ENCODE results near the gene BTD.
A peak's percentile ranks its signal among the peaks of the same experiment; 100 is the strongest.

Gene BTD

DNA sequence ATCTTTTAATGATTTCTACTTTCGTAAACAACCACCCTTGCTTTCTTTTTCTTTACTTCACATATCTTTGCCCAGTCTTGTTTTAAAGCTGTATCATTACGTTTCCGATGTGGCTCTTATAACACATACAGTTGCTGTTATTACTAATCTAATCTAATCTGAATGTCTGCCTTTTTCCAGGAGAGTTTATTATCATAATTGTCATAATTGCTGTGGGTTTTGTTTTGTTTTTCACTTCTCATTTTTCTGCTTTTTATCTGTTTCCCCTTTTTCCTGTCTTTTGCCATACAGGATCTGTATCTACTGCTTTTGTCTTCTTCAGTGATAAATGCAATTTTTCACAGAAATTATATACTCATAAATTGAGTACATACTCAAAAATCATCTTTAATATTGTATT, 25.1 kb upstream of the BTD start:
- Histone ChIP-seq H3K4me3 (ENCODE audit: insufficient read depth, low read depth, low read length, poor library complexity, severe bottlenecking) (no peak overlapping the region), H3K9me3 (ENCODE audit: control insufficient read depth, low read length) (no peaks in the 10 kb centered on the region), H3K4me1 (ENCODE audit: control insufficient read depth, insufficient read depth, low read length, poor library complexity, severe bottlenecking) (no peaks in the 10 kb centered on the region), H3K27ac (ENCODE audit: insufficient read depth, low read length, poor library complexity, severe bottlenecking) (no peak overlapping the region), H3K36me3 (ENCODE audit: control insufficient read depth, insufficient read depth, low read length) (peaks cover 37% of the 10 kb centered on the region), H3K27me3 (replicated peaks; ENCODE audit: control insufficient read depth, insufficient read depth, low read length, poor library complexity, severe bottlenecking) (no peaks in the 10 kb centered on the region)
- DNase-seq: no peak

DNA sequence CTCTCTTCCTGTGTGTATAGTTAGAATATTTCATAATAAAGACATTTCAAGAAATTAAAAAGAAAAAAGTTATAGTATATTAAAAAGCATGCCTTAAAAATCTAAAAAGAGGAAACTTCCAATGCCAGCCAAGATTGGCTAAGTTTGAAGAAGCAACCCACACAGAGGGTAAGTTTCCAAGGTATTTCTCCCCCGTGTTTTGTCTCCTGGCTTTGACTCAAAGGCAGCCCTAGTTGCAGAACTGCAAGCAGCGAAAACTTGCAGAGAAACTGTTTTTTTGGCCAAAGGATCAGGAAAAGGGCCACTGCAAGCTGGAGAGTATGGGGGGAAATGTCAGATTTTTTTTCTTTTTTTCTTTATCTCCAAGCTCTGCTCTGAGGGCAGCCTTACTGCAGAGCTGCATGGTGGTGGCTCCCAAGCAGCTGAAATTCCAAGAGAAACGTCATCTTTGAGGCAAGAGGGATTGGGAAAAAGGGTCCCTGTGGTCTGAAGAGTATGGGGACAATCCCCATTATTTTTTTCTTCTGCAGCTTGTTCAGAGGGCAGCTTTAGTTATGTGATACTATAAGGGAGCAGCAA, 23.2 kb upstream of the BTD start:
- H3K27ac ChIP-seq (ENCODE audit: insufficient read depth, low read length, poor library complexity, severe bottlenecking): no peak overlapping the region
- H3K4me3 ChIP-seq (ENCODE audit: insufficient read depth, low read depth, low read length, poor library complexity, severe bottlenecking): no peak overlapping the region
- H3K9me3 ChIP-seq (ENCODE audit: control insufficient read depth, low read length): no peaks in the 10 kb centered on the region
- DNase-seq: no peak
- H3K4me1 ChIP-seq (ENCODE audit: control insufficient read depth, insufficient read depth, low read length, poor library complexity, severe bottlenecking): no peaks in the 10 kb centered on the region
- H3K27me3 ChIP-seq (replicated peaks; ENCODE audit: control insufficient read depth, insufficient read depth, low read length, poor library complexity, severe bottlenecking): no peaks in the 10 kb centered on the region
- H3K36me3 ChIP-seq (ENCODE audit: control insufficient read depth, insufficient read depth, low read length): peaks cover 38% of the 10 kb centered on the region

GRCh38 chr3:15579051-15579450, 22.5 kb upstream of the BTD start:
- H3K4me1 ChIP-seq (ENCODE audit: control insufficient read depth, insufficient read depth, low read length, poor library complexity, severe bottlenecking): no peaks in the 10 kb centered on the region
- H3K36me3 ChIP-seq (ENCODE audit: control insufficient read depth, insufficient read depth, low read length): peaks cover 36% of the 10 kb centered on the region
- no peak overlapping the region for H3K4me3 ChIP-seq (ENCODE audit: insufficient read depth, low read depth, low read length, poor library complexity, severe bottlenecking)
- H3K9me3 ChIP-seq (ENCODE audit: control insufficient read depth, low read length): no peaks in the 10 kb centered on the region
- no peaks in the 10 kb centered on the region for H3K27me3 ChIP-seq (replicated peaks; ENCODE audit: control insufficient read depth, insufficient read depth, low read length, poor library complexity, severe bottlenecking)
- no peak for DNase-seq
- H3K27ac ChIP-seq (ENCODE audit: insufficient read depth, low read length, poor library complexity, severe bottlenecking): no peak overlapping the region

GRCh38 chr3:15581471-15582394, 19.8 kb upstream of the BTD start:
- H3K4me3 ChIP-seq (ENCODE audit: insufficient read depth, low read depth, low read length, poor library complexity, severe bottlenecking): no peak overlapping the region
- no peaks in the 10 kb centered on the region for H3K27me3 ChIP-seq (replicated peaks; ENCODE audit: control insufficient read depth, insufficient read depth, low read length, poor library complexity, severe bottlenecking)
- DNase-seq: no peak
- no peak overlapping the region for H3K27ac ChIP-seq (ENCODE audit: insufficient read depth, low read length, poor library complexity, severe bottlenecking)
- H3K4me1 ChIP-seq (ENCODE audit: control insufficient read depth, insufficient read depth, low read length, poor library complexity, severe bottlenecking): no peaks in the 10 kb centered on the region
- peaks cover 50% of the 10 kb centered on the region for H3K36me3 ChIP-seq (ENCODE audit: control insufficient read depth, insufficient read depth, low read length)
- no peaks in the 10 kb centered on the region for H3K9me3 ChIP-seq (ENCODE audit: control insufficient read depth, low read length)

DNA sequence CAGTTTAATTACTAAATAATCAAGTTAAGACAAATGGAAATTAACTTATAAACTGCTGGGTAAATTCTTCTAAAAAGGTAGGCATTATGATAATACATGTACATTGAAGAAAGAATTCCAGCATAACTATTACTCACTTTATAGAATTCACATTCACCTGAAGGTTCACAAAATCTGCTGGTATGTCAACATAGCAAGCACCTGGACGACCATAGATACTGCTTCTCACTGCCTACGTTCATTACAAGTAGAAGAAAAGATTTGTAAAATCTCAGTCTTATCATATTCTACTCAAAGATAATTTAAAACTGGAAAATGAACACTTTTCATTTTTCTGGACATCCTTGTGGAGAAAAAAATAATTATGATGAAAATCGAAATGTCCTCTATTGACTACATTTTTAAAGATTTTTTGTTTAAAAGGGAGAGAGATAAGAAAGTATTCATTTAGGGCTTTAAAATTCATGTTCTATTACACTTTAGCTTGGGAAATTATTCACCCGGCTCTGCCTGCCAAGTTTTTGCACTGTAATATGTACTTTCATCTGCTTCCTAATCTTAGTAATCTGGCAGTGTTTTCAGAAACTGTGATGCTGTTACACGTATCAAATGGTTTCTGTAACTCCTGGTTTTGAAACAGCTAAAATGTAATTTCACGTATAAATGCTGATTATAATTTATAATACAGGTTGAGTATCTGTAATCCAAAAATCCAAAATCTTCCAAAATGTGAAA, 16.3 kb upstream of the BTD start:
- Histone ChIP-seq H3K36me3 (ENCODE audit: control insufficient read depth, insufficient read depth, low read length) (peaks cover 59% of the 10 kb centered on the region), H3K4me3 (ENCODE audit: insufficient read depth, low read depth, low read length, poor library complexity, severe bottlenecking) (no peak overlapping the region), H3K9me3 (ENCODE audit: control insufficient read depth, low read length) (no peaks in the 10 kb centered on the region), H3K27ac (ENCODE audit: insufficient read depth, low read length, poor library complexity, severe bottlenecking) (no peak overlapping the region), H3K27me3 (replicated peaks; ENCODE audit: control insufficient read depth, insufficient read depth, low read length, poor library complexity, severe bottlenecking) (no peaks in the 10 kb centered on the region), H3K4me1 (ENCODE audit: control insufficient read depth, insufficient read depth, low read length, poor library complexity, severe bottlenecking) (no peaks in the 10 kb centered on the region)
- no peak for DNase-seq

DNA sequence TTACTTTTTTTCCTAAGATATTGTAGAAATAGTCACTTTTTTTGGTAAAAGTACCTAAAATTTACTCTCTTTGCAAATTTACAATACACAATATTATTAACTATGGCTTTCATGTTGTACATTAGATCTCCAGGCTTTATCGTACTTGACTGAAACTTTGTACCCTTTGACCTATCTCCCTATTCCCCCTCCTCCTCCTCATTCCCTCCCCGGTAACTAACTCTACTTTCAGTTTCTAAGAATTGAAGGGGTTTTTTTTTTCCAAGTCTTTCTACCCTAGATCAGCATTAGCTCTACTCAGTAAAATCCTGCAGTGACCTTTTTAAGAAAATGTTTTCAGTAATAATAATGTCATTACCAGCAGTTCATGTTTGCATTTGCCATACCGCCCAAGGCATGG, 10.3 kb upstream of the BTD start:
- no peak for DNase-seq
- H3K27ac ChIP-seq (ENCODE audit: insufficient read depth, low read length, poor library complexity, severe bottlenecking): no peak overlapping the region
- H3K4me3 ChIP-seq (ENCODE audit: insufficient read depth, low read depth, low read length, poor library complexity, severe bottlenecking): no peak overlapping the region
- H3K9me3 ChIP-seq (ENCODE audit: control insufficient read depth, low read length): no peaks in the 10 kb centered on the region
- peaks cover 31% of the 10 kb centered on the region for H3K36me3 ChIP-seq (ENCODE audit: control insufficient read depth, insufficient read depth, low read length)
- H3K4me1 ChIP-seq (ENCODE audit: control insufficient read depth, insufficient read depth, low read length, poor library complexity, severe bottlenecking): no peaks in the 10 kb centered on the region
- H3K27me3 ChIP-seq (replicated peaks; ENCODE audit: control insufficient read depth, insufficient read depth, low read length, poor library complexity, severe bottlenecking): no peaks in the 10 kb centered on the region

- Histone ChIP-seq H3K4me1 (ENCODE audit: control insufficient read depth, insufficient read depth, low read length, poor library complexity, severe bottlenecking) (no peaks in the 10 kb centered on the region), H3K36me3 (ENCODE audit: control insufficient read depth, insufficient read depth, low read length) (peaks cover 32% of the 10 kb centered on the region), H3K4me3 (ENCODE audit: insufficient read depth, low read depth, low read length, poor library complexity, severe bottlenecking) (no peak overlapping the region), H3K27me3 (replicated peaks; ENCODE audit: control insufficient read depth, insufficient read depth, low read length, poor library complexity, severe bottlenecking) (no peaks in the 10 kb centered on the region), H3K27ac (ENCODE audit: insufficient read depth, low read length, poor library complexity, severe bottlenecking) (no peak overlapping the region), H3K9me3 (ENCODE audit: control insufficient read depth, low read length) (no peaks in the 10 kb centered on the region)
- DNase-seq: no peak
These were observed 9.6 kb upstream of the BTD start for GRCh38 chr3:15591928-15592327.

DNA sequence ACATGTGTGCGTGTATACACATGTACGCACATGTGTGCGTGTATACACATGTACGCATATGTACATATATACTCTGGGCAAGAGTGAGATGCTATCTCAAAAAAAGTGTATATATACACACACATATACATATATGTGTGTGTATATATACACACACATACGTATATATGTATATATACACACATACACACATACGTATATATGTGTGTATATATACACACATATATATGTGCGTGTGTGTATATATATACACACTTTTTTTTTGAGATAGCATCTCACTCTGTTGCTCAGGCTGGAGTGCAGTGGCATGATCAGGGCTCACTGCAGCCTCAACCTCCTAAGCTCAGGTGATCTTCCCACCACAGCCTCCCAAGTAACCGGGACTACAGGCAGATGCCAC, 8.6 kb upstream of the BTD start:
- no peaks in the 10 kb centered on the region for H3K9me3 ChIP-seq (ENCODE audit: control insufficient read depth, low read length)
- peaks cover 36% of the 10 kb centered on the region for H3K36me3 ChIP-seq (ENCODE audit: control insufficient read depth, insufficient read depth, low read length)
- H3K27me3 ChIP-seq (replicated peaks; ENCODE audit: control insufficient read depth, insufficient read depth, low read length, poor library complexity, severe bottlenecking): no peaks in the 10 kb centered on the region
- H3K4me1 ChIP-seq (ENCODE audit: control insufficient read depth, insufficient read depth, low read length, poor library complexity, severe bottlenecking): no peaks in the 10 kb centered on the region
- no peak overlapping the region for H3K4me3 ChIP-seq (ENCODE audit: insufficient read depth, low read depth, low read length, poor library complexity, severe bottlenecking)
- H3K27ac ChIP-seq (ENCODE audit: insufficient read depth, low read length, poor library complexity, severe bottlenecking): no peak overlapping the region
- DNase-seq: no peak

DNA sequence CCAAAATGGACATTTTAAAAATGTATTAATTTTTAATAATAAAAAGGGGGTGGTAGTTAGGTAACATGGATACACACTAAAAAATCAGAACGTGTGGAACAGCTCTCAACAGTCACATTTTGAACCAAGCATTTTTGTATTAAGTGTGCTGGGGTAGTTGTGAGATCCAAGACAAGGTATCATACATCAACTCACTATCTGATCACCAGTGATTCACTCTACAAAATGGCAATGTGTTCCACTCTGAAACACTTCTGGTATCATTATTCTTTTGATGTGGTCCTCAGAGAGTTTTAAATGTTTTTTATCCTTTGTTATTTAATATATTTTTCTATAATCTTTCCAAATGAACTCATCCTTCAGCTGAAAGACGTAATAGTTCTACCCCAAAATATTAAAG, 5.6 kb upstream of the BTD start:
- Histone ChIP-seq H3K4me3 (ENCODE audit: insufficient read depth, low read depth, low read length, poor library complexity, severe bottlenecking) (no peak overlapping the region), H3K4me1 (ENCODE audit: control insufficient read depth, insufficient read depth, low read length, poor library complexity, severe bottlenecking) (no peaks in the 10 kb centered on the region), H3K9me3 (ENCODE audit: control insufficient read depth, low read length) (no peaks in the 10 kb centered on the region), H3K27ac (ENCODE audit: insufficient read depth, low read length, poor library complexity, severe bottlenecking) (no peak overlapping the region), H3K27me3 (replicated peaks; ENCODE audit: control insufficient read depth, insufficient read depth, low read length, poor library complexity, severe bottlenecking) (no peaks in the 10 kb centered on the region), H3K36me3 (ENCODE audit: control insufficient read depth, insufficient read depth, low read length) (peaks cover 20% of the 10 kb centered on the region)
- no peak for DNase-seq

DNA sequence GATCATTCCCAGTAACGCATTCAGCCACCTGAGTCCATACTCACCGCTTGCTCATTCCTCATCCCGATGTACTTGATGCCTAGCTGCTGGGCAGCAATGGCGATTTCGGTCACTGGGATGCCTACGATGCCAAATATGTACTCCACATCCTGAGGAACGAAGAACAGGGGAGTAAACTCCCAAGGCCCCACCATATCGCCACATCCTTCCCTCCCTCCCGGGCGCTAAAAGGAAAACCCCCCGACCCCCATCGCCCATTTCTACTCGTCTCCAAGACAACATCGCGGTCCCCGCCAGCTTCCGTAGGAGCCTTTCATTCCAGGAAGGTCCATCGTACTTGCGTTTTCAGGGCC, 523 bp upstream of the BTD start:
- Histone ChIP-seq H3K27me3 (replicated peaks; ENCODE audit: control insufficient read depth, insufficient read depth, low read length, poor library complexity, severe bottlenecking) (no peaks in the 10 kb centered on the region), H3K4me3 (ENCODE audit: insufficient read depth, low read depth, low read length, poor library complexity, severe bottlenecking) (peak overlapping the region; percentile 89), H3K36me3 (ENCODE audit: control insufficient read depth, insufficient read depth, low read length) (peaks cover 19% of the 10 kb centered on the region), H3K4me1 (ENCODE audit: control insufficient read depth, insufficient read depth, low read length, poor library complexity, severe bottlenecking) (peaks cover 8% of the 10 kb centered on the region), H3K9me3 (ENCODE audit: control insufficient read depth, low read length) (no peaks in the 10 kb centered on the region), H3K27ac (ENCODE audit: insufficient read depth, low read length, poor library complexity, severe bottlenecking) (peak overlapping the region; percentile 89)
- no peak for DNase-seq

All from effector memory CD4-positive, alpha-beta T cell (primary cell).